ENCODE results near the gene ZNF784. TPM values are rescaled to one million over a fixed set of nuclear protein-coding genes. Genes with fewer than 3 reads are reported as not detected.

The ZNF784 gene
- total RNA-seq, 2 experiments from 2014 or later: 3.4 to 4.0 TPM

DNA sequence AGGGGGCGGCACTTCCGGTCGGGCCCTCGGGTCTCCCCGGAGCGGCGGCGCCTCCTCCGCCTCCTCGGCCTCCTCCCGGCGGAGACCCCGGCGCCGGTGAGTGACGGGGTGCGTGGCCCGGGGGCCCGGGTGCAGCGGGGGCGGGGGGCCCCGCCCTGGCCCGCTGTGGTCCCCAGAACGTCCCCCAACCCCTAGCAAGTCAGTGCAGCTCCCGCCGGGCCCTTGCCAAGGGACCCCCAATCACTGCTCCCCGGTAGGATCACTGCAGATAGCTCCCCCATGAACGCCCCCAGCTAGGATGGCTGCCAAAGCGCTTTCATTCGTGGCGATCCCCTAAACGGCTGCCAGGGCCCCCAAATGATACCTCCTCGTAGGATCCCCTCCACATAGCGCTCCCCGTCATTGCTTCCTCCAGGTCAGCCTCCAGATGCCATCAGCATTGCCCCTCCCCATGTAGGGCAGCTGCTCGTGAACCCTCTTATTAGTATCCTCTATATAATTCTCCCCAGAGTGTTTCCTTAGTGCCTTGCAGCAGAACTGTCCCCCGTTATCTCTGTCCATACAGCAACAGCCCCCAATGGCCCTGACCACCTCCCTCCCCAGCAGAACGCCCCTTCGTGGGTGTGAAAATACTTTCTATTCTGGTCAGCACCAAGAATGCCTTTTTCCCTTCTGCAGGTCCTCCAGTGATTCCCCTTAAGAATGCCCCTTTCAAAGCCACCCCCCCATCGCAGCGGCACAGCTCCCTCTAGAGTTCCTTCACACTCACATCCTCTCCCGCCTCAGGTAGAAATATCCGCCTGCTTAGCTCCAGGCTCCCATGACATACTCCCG is 18.5 kb downstream of the ZNF784 start, which contains the start of gene ZNF865:
Gene ZNF865 (plus strand): TSS at position 11 of the 834 bp plus-strand sequence. CDS start 7,972 bp downstream, outside the sequence.
- H3K27ac ChIP-seq (ENCODE audit: low read depth, low read length, poor library complexity, severe bottlenecking): peak within 1 kb of the TSS; percentile 97
- H3K9me2 ChIP-seq (ENCODE audit: insufficient read depth, low read length): no peaks in the 10 kb centered on the region
- ChIA-PET CTCF (ENCODE audit: unreplicated experiment) (no interaction called here), POLR2A (interaction anchor here (0.8 kb wide), 2 partner anchors 18 to 540 kb away, joined by 3 read pairs; no protein-coding TSS in a partner anchor)
- TF ChIP-seq EZH2phosphoT487 (IDR thresholded peaks at IDR 0.05; ENCODE audit: borderline replicate concordance, low read depth, low read length): no peak
- TF ChIP-seq, protein P1, sequence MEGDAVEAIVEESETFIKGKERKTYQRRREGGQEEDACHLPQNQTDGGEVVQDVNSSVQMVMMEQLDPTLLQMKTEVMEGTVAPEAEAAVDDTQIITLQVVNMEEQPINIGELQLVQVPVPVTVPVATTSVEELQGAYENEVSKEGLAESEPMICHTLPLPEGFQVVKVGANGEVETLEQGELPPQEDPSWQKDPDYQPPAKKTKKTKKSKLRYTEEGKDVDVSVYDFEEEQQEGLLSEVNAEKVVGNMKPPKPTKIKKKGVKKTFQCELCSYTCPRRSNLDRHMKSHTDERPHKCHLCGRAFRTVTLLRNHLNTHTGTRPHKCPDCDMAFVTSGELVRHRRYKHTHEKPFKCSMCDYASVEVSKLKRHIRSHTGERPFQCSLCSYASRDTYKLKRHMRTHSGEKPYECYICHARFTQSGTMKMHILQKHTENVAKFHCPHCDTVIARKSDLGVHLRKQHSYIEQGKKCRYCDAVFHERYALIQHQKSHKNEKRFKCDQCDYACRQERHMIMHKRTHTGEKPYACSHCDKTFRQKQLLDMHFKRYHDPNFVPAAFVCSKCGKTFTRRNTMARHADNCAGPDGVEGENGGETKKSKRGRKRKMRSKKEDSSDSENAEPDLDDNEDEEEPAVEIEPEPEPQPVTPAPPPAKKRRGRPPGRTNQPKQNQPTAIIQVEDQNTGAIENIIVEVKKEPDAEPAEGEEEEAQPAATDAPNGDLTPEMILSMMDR (conservative IDR thresholded peaks at IDR 0.05; ENCODE audit: low read length): peak; percentile 88
- H2AFZ ChIP-seq (ENCODE audit: low read length): peak within 1 kb of the TSS; percentile 54; the same call in 1 of the 2 replicates
- no peaks in the 10 kb centered on the region for H4K20me1 ChIP-seq (ENCODE audit: insufficient read depth, low read length)
- peaks cover 20% of the 10 kb centered on the region for H3K79me2 ChIP-seq (ENCODE audit: insufficient read depth, low read depth, low read length)
- H3K36me3 ChIP-seq (ENCODE audit: insufficient read depth, low read length): peaks cover 29% of the 10 kb centered on the region
- H3K4me2 ChIP-seq (ENCODE audit: low read length): peak within 1 kb of the TSS; percentile 99
- H3K9me3 ChIP-seq (ENCODE audit: low read length): no peaks in the 10 kb centered on the region
- intact Hi-C loops (cut with micrococcal nuclease; ENCODE audit: unreplicated experiment): loop anchor here (1.0 kb wide), 1 partner anchor 90 kb away; no protein-coding TSS in a partner anchor
- peak; percentile 80 for DNase-seq (ENCODE audit: low spot score)
- no TSS peak for BruUV-seq (replicated peaks)
- peaks cover 33% of the 10 kb centered on the region for H3K4me1 ChIP-seq (ENCODE audit: insufficient read depth, low read length, poor library complexity, severe bottlenecking)
- peak within 1 kb of the TSS; percentile 95 for H3K4me3 ChIP-seq (ENCODE audit: low read depth, low read length, poor library complexity, severe bottlenecking)

DNA sequence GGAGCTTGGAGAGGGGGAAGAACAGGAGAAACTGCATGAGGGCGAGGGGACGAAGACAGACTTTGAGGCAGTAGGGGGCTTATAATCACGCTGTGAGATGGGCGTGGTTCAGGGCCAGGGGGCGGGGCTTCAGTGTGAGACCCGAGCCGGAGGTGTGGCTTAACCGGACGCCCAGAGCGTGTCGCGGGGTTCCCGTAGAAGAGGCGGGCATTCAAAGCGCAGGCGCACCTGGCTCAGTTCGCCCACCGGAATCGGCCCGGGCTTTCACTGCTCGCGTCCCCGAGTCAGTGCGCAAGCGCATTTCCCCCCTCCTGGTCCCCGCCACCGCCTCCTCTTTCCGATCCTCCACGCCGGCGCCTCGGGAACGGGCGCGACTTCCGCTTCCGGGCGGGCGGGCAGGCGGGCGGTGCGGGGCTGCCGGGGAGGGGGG is 19.1 kb downstream of the ZNF784 start:
- TF ChIP-seq, protein P1 (conservative IDR thresholded peaks at IDR 0.05; ENCODE audit: low read length): no peak
- TF ChIP-seq EZH2phosphoT487 (IDR thresholded peaks at IDR 0.05; ENCODE audit: borderline replicate concordance, low read depth, low read length): no peak
- H3K4me2 ChIP-seq (ENCODE audit: low read length): peak overlapping the region; percentile 99
- peak overlapping the region; percentile 54; the same call in 1 of the 2 replicates for H2AFZ ChIP-seq (ENCODE audit: low read length)
- intact Hi-C loops (cut with micrococcal nuclease; ENCODE audit: unreplicated experiment): no loop called here
- peaks cover 20% of the 10 kb centered on the region for H3K79me2 ChIP-seq (ENCODE audit: insufficient read depth, low read depth, low read length)
- POLR2A ChIA-PET: no interaction called here
- CTCF ChIA-PET (ENCODE audit: unreplicated experiment): no interaction called here
- H3K9me2 ChIP-seq (ENCODE audit: insufficient read depth, low read length): no peaks in the 10 kb centered on the region
- H3K36me3 ChIP-seq (ENCODE audit: insufficient read depth, low read length): peaks cover 27% of the 10 kb centered on the region
- no peaks in the 10 kb centered on the region for H4K20me1 ChIP-seq (ENCODE audit: insufficient read depth, low read length)
- no peaks in the 10 kb centered on the region for H3K9me3 ChIP-seq (ENCODE audit: low read length)
- BruUV-seq (replicated peaks): no TSS peak
- peak overlapping the region; percentile 95 for H3K4me3 ChIP-seq (ENCODE audit: low read depth, low read length, poor library complexity, severe bottlenecking)
- peak; percentile 98 for DNase-seq (ENCODE audit: low spot score)
- peak overlapping the region; percentile 97 for H3K27ac ChIP-seq (ENCODE audit: low read depth, low read length, poor library complexity, severe bottlenecking)
- H3K4me1 ChIP-seq (ENCODE audit: insufficient read depth, low read length, poor library complexity, severe bottlenecking): peaks cover 37% of the 10 kb centered on the region
